SU-DHL-6 (cell line): ENCODE data around the gene CNTN4.

Experiments used
- H2AFZ ChIP-seq: fragments of 200-600 bp; sonication (generic); 2 replicates; pipeline ENCODE4 v1.6.1; 2014; ENCODE audit warnings: low read depth, mild to moderate bottlenecking, moderate library complexity, mixed read lengths, antibody characterized with exemption, low read length; ENCODE audit not compliant: severe bottlenecking
- H3F3A ChIP-seq: fragments of 200-600 bp; shearing (Covaris generic); 2 replicates; pipeline ENCODE4 v1.6.0; 2016; ENCODE audit warnings: antibody characterized with exemption, mild to moderate bottlenecking; ENCODE audit not compliant: insufficient read depth
- H3K27ac ChIP-seq: fragments of 200-600 bp; sonication (generic); 2 replicates; pipeline ENCODE4 v1.5.1; 2016; ENCODE audit warnings: low read depth, mild to moderate bottlenecking, low read length, moderate library complexity, mixed read lengths
- H3K27me3 ChIP-seq: fragments of 200-600 bp; sonication (generic), shearing (Covaris generic); 2 replicates; pipeline ENCODE4 v1.6.0; 2014; ENCODE audit warnings: mild to moderate bottlenecking, low read length
- H3K36me3 ChIP-seq: fragments of 200-600 bp; sonication (generic); 2 replicates; pipeline ENCODE4 v1.6.1; 2014; ENCODE audit warnings: mild to moderate bottlenecking, low read length, mixed read lengths
- H3K4me2 ChIP-seq: fragments of 300-600, 200-600 bp; shearing (Covaris generic), sonication (generic); 2 replicates; pipeline ENCODE4 v1.6.0; 2014; ENCODE audit warnings: low read length, low read depth, mild to moderate bottlenecking; ENCODE audit not compliant: poor library complexity, severe bottlenecking
- H3K4me3 ChIP-seq: fragments of 200-600 bp; sonication (generic); 2 replicates; pipeline ENCODE4 v1.5.1; 2014; ENCODE audit warnings: antibody characterized with exemption, low read length, mild to moderate bottlenecking, mixed read lengths; ENCODE audit not compliant: insufficient read depth, poor library complexity, severe bottlenecking
- H3K79me2 ChIP-seq: fragments of 200-600 bp; sonication (generic); 2 replicates; pipeline ENCODE4 v1.6.1; 2014; ENCODE audit warnings: mild to moderate bottlenecking, low read length, moderate library complexity; ENCODE audit not compliant: insufficient read depth
- H3K9ac ChIP-seq: fragments of 200-600 bp; sonication (generic); 2 replicates; pipeline ENCODE4 v1.7.0; 2014; ENCODE audit warnings: mild to moderate bottlenecking, low read length
- H3K9me2 ChIP-seq: fragments of 200-600 bp; sonication (generic); replicated peaks from 2 replicates; pipeline ENCODE4 v1.6.1; 2014; ENCODE audit warnings: low read length; ENCODE audit not compliant: insufficient read depth
- H3K9me3 ChIP-seq: fragments of 200-600 bp; sonication (generic); 2 replicates; pipeline ENCODE4 v1.6.1; 2014; ENCODE audit warnings: low read length, mixed read lengths; ENCODE audit not compliant: insufficient read depth
- H4K20me1 ChIP-seq: fragments of 200-600 bp; sonication (generic); 2 replicates; pipeline ENCODE4 v1.6.1; 2014; ENCODE audit warnings: low read depth, mild to moderate bottlenecking, antibody characterized with exemption, low read length, moderate library complexity, mixed read lengths
- EZH2phosphoT487 ChIP-seq: fragments of 200-600 bp; sonication (generic), shearing (Covaris generic); conservative IDR thresholded peaks from 2 replicates; pipeline ENCODE4 v1.6.1; 2018; ENCODE audit warnings: mild to moderate bottlenecking, antibody characterized with exemption, low read length, moderate library complexity, mixed read lengths
- TF ChIP-seq, protein P1 (sequence below): fragments of 200-600 bp; sonication (generic); IDR thresholded peaks from one replicate; pipeline ENCODE4 v1.5.1; 2017; ENCODE audit warnings: antibody characterized with exemption, mild to moderate bottlenecking, low read length, moderate library complexity; ENCODE audit not compliant: insufficient read depth, poor library complexity, severe bottlenecking

CNTN4 gene

DNA sequence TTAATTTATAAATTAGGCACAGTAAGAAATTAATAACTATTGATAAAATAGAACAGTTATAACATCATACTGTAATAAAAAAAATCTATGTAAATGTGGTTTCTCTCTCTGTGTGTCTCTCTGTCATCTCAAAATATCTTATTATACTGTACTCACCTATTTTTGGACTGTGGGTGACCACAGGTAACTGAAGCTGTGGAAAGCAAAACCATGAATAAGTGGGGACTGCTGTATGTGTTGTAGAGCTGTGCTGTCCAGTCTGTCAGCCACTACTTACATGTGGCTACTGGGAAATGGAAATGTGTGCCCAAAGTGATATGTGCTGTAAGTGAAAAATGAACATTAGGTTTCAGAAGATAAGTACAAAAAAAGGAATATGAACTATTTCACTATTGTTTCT lies 145.5 kb downstream of the CNTN4 start:
- no peaks in the 10 kb centered on the region for H3K79me2 ChIP-seq
- no peaks in the 10 kb centered on the region for H3K9me3 ChIP-seq
- no peak overlapping the region for H3K4me2 ChIP-seq
- no peaks in the 10 kb centered on the region for H3K9me2 ChIP-seq
- no peaks in the 10 kb centered on the region for H3K27me3 ChIP-seq
- H3K36me3 ChIP-seq, result no peaks in the 10 kb centered on the region
- H2AFZ ChIP-seq, result no peak overlapping the region
- H3K4me3 ChIP-seq, result no peak overlapping the region
- no peak overlapping the region for H3K9ac ChIP-seq
- H3K27ac ChIP-seq, result no peak overlapping the region
- TF ChIP-seq, protein P1, sequence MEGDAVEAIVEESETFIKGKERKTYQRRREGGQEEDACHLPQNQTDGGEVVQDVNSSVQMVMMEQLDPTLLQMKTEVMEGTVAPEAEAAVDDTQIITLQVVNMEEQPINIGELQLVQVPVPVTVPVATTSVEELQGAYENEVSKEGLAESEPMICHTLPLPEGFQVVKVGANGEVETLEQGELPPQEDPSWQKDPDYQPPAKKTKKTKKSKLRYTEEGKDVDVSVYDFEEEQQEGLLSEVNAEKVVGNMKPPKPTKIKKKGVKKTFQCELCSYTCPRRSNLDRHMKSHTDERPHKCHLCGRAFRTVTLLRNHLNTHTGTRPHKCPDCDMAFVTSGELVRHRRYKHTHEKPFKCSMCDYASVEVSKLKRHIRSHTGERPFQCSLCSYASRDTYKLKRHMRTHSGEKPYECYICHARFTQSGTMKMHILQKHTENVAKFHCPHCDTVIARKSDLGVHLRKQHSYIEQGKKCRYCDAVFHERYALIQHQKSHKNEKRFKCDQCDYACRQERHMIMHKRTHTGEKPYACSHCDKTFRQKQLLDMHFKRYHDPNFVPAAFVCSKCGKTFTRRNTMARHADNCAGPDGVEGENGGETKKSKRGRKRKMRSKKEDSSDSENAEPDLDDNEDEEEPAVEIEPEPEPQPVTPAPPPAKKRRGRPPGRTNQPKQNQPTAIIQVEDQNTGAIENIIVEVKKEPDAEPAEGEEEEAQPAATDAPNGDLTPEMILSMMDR, result no peak
- no peak for TF ChIP-seq EZH2phosphoT487
- no peaks in the 10 kb centered on the region for H4K20me1 ChIP-seq
- H3F3A ChIP-seq, result no peaks in the 10 kb centered on the region

DNA sequence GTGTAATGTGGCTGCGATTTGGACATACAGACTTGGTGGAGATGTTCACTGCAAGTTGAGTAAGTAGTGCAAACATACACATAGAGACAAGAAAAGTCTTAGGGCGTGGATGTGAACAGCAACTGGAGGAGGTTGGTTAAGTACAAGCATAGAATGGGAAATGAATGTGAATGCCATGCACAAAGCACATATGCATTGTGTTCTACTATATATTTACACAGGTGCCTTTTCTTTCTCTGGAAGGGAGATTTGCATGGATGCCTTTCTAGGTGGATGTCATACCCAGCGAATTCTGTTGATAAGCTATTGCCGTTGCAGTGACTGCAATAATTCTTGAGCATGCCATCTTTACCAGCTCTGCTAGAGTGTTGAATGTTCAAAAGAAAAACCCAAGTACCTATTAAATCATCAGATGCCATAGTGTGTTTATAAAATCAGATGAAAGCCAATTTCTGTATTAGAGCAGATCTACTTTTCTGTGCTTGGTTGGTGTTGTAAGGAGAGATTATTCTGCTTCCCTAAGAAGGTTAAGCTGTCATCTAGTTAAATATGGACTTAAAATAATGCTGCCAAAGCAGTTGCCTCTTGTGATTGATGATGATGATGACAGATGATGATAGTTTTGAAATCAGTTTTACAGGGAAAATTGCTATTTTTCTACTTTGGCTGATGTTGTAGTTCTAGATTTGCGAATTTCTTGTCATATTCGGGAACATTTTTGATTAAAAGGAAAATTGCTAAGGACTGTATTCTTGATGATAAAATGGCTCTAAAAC lies 148.4 kb downstream of the CNTN4 start:
- Histone ChIP-seq H3K79me2 (no peaks in the 10 kb centered on the region), H3K4me2 (no peak overlapping the region), H3K27me3 (no peaks in the 10 kb centered on the region), H3K9me3 (no peaks in the 10 kb centered on the region), H3K4me3 (no peak overlapping the region), H2AFZ (no peak overlapping the region), H3K9me2 (no peaks in the 10 kb centered on the region), H4K20me1 (no peaks in the 10 kb centered on the region), H3K27ac (no peak overlapping the region), H3K36me3 (no peaks in the 10 kb centered on the region), H3F3A (no peaks in the 10 kb centered on the region), H3K9ac (no peak overlapping the region)
- no peak for TF ChIP-seq EZH2phosphoT487
- TF ChIP-seq, protein P1, result no peak

DNA sequence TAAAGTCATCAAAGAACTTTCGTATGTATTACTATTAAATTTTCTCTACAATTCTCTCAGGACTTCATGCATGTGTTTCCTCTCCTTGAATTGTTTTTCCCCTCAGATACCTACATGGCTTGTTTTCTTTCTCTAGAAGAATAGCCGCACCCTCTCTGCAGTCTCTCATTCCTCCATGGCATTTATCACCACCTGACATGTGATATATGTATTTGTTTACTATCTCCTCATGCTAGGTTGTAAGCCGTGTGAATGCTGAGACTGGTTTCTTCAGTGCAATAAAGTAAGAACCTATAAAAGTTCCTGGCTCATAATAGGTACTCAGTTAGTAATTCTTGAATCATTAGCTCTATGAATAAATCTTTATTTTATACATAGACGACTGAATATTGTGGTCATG lies 149.2 kb downstream of the CNTN4 start:
- H3K4me2 ChIP-seq, result no peak overlapping the region
- TF ChIP-seq EZH2phosphoT487, result no peak
- H3K9ac ChIP-seq, result no peak overlapping the region
- H3K9me2 ChIP-seq, result no peaks in the 10 kb centered on the region
- no peak overlapping the region for H3K27ac ChIP-seq
- H3F3A ChIP-seq, result no peaks in the 10 kb centered on the region
- H3K79me2 ChIP-seq, result no peaks in the 10 kb centered on the region
- no peaks in the 10 kb centered on the region for H3K27me3 ChIP-seq
- H3K36me3 ChIP-seq, result no peaks in the 10 kb centered on the region
- H3K9me3 ChIP-seq, result no peaks in the 10 kb centered on the region
- no peaks in the 10 kb centered on the region for H4K20me1 ChIP-seq
- no peak overlapping the region for H2AFZ ChIP-seq
- no peak overlapping the region for H3K4me3 ChIP-seq

DNA sequence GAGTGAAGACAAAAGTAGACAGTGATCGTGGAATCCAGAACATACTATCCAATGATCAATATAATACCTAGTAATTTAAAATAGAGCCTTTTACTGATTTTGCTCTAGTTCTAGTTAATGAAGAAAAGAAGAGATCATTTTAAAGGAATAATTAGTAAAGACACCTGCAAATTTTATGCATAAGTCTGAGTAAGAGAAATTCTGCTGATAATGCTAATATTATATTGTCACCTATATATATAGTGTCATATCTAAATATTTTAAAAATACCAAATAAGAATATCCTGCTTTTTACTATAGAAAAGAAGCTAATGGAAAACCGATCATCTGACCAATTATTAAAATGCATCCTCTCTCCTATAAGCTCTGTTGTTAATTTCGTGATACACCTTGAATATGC lies 152.1 kb downstream of the CNTN4 start:
- Histone ChIP-seq H3K4me3 (no peak overlapping the region), H3K9me3 (no peaks in the 10 kb centered on the region), H3K27me3 (no peaks in the 10 kb centered on the region), H3K4me2 (no peak overlapping the region), H3K9me2 (no peaks in the 10 kb centered on the region), H3K27ac (no peak overlapping the region), H3K9ac (no peak overlapping the region), H4K20me1 (no peaks in the 10 kb centered on the region), H3K79me2 (no peaks in the 10 kb centered on the region), H2AFZ (no peak overlapping the region), H3F3A (no peaks in the 10 kb centered on the region), H3K36me3 (no peaks in the 10 kb centered on the region)
- TF ChIP-seq EZH2phosphoT487, result no peak
- TF ChIP-seq, protein P1, result no peak
